IMR-90 (cell line): ENCODE measurements around the gene INPPL1. TPM values are rescaled to one million over a fixed set of nuclear protein-coding genes. Genes with fewer than 3 reads are reported as not detected.

Source experiments
- ATAC-seq: fragments of 200-7000 bp; cut with Tn5 transposase; 2 replicates; pipeline ENCODE4 v1.9.1; 2020; ENCODE audit warnings: low read depth, mild to moderate bottlenecking, moderate library complexity
- BruUV-seq: library from RNA; stranded (reverse); fragments of 400-500 nt; replicated peaks from 2 replicates; lab custom pipeline; 2021; lab: Mats Ljungman, UMichigan
- CTCF ChIA-PET: fragments of 300-600 bp; formaldehyde crosslinking; extraction: SDS; loops from one replicate; lab custom pipeline; 2021; ENCODE audit warnings: antibody characterized with exemption; lab: Yijun Ruan, JAX
- POLR2A ChIA-PET: fragments of 300-600 bp; sonication (Branson Sonifier 250); formaldehyde crosslinking; loops from one replicate; lab custom pipeline; 2022; ENCODE audit warnings: antibody characterized with exemption; ENCODE audit not compliant: unreplicated experiment; lab: Charles Lee
- DNase-seq: peaks from one replicate; pipeline ENCODE4 v3.0.0; 2013
- H2AFZ ChIP-seq: replicated peaks from 2 replicates; pipeline ENCODE3; 2013; ENCODE audit warnings: low read length, mild to moderate bottlenecking; ENCODE audit not compliant: poor library complexity
- H2AK5ac ChIP-seq: 2 replicates; pipeline ENCODE4 v1.6.1; 2013; ENCODE audit warnings: low read depth, low read length, inconsistent platforms
- H2AK9ac ChIP-seq: replicated peaks from 2 replicates; pipeline ENCODE3; 2013; ENCODE audit warnings: mild to moderate bottlenecking, low read depth, low read length, moderate library complexity; ENCODE audit not compliant: poor library complexity
- H2BK120ac ChIP-seq: 2 replicates; pipeline ENCODE4 v1.6.1; 2013; ENCODE audit warnings: low read depth, low read length, inconsistent platforms
- H2BK15ac ChIP-seq: 3 replicates; pipeline ENCODE4 v1.6.1; 2013; ENCODE audit warnings: low read depth, low read length, inconsistent platforms
- H2BK20ac ChIP-seq: 2 replicates; pipeline ENCODE4 v1.6.1; 2013; ENCODE audit warnings: low read depth, mild to moderate bottlenecking, inconsistent platforms, low read length, moderate library complexity
- H2BK5ac ChIP-seq: 2 replicates; pipeline ENCODE4 v1.6.1; 2013; ENCODE audit warnings: mild to moderate bottlenecking, low read depth, low read length, inconsistent platforms; ENCODE audit not compliant: poor library complexity, severe bottlenecking
- H3K14ac ChIP-seq: replicated peaks from 2 replicates; pipeline ENCODE4 v1.6.1; 2013; ENCODE audit warnings: low read depth, low read length, inconsistent platforms
- H3K18ac ChIP-seq: 2 replicates; pipeline ENCODE4 v1.6.1; 2013; ENCODE audit warnings: low read depth, low read length, control low read depth
- H3K23ac ChIP-seq: 2 replicates; pipeline ENCODE4 v1.6.1; 2013; ENCODE audit warnings: low read depth, low read length, inconsistent platforms
- H3K27ac ChIP-seq: 2 replicates; pipeline ENCODE4 v1.5.1; 2013; ENCODE audit warnings: mild to moderate bottlenecking, control low read depth, low read length; ENCODE audit not compliant: insufficient read depth
- H3K27me3 ChIP-seq: 2 replicates; pipeline ENCODE4 v1.6.1; 2013; ENCODE audit warnings: low read length; ENCODE audit not compliant: control insufficient read depth, insufficient read depth
- H3K36me3 ChIP-seq: 2 replicates; pipeline ENCODE4 v1.6.1; 2013; ENCODE audit warnings: low read length, mixed read lengths; ENCODE audit not compliant: control insufficient read depth, insufficient read depth
- H3K4ac ChIP-seq: 2 replicates; pipeline ENCODE4 v1.6.1; 2013; ENCODE audit warnings: low read depth, low read length, inconsistent platforms
- H3K4me1 ChIP-seq: 2 replicates; pipeline ENCODE4 v1.6.1; 2013; ENCODE audit warnings: low read length, mixed read lengths; ENCODE audit not compliant: control insufficient read depth, insufficient read depth
- H3K4me2 ChIP-seq: 2 replicates; pipeline ENCODE4 v1.6.1; 2013; ENCODE audit warnings: low read depth, mild to moderate bottlenecking, control low read depth, low read length, moderate library complexity
- H3K4me3 ChIP-seq: 2 replicates; pipeline ENCODE4 v1.5.1; 2013; ENCODE audit warnings: low read depth, mild to moderate bottlenecking, control low read depth, low read length, moderate library complexity; ENCODE audit not compliant: insufficient read depth
- H3K56ac ChIP-seq: 2 replicates; pipeline ENCODE4 v1.6.1; 2013; ENCODE audit warnings: low read length, inconsistent platforms; ENCODE audit not compliant: insufficient read depth; ENCODE audit errors: extremely low read depth
- H3K79me1 ChIP-seq, 2 experiments: 2 replicates each; pipeline ENCODE4 v1.6.1; 2013; ENCODE audit warnings: low read length in 2 of 2, inconsistent platforms in 1 of 2, low read depth in 1 of 2
- H3K9ac ChIP-seq: 2 replicates; pipeline ENCODE4 v1.6.1; 2013; ENCODE audit warnings: low read depth, low read length, control low read depth
- H3K9me1 ChIP-seq: 2 replicates; pipeline ENCODE4 v1.6.1; 2013; ENCODE audit warnings: low read length, inconsistent platforms; ENCODE audit not compliant: insufficient read depth
- H3K9me3 ChIP-seq: 2 replicates; pipeline ENCODE4 v1.6.1; 2013; ENCODE audit warnings: low read length; ENCODE audit not compliant: control insufficient read depth, insufficient read depth
- H4K20me1 ChIP-seq: 2 replicates; pipeline ENCODE4 v1.6.1; 2013; ENCODE audit warnings: low read length, inconsistent platforms; ENCODE audit not compliant: insufficient read depth
- H4K5ac ChIP-seq: 2 replicates; pipeline ENCODE4 v1.6.1; 2013; ENCODE audit warnings: mild to moderate bottlenecking, low read depth, low read length, control low read depth
- H4K8ac ChIP-seq, 2 experiments: 2 replicates each; pipeline ENCODE4 v1.6.1; 2013; ENCODE audit warnings: low read depth in 2 of 2, low read length in 2 of 2, control low read depth in 1 of 2, inconsistent platforms in 1 of 2
- H4K91ac ChIP-seq: 2 replicates; pipeline ENCODE4 v1.6.1; 2013; ENCODE audit warnings: low read depth, low read length, inconsistent platforms; ENCODE audit not compliant: insufficient read depth
- CEBPB ChIP-seq: IDR thresholded peaks from 2 replicates; pipeline ENCODE4 v1.6.1; 2012; ENCODE audit warnings: low read depth, low read length, improper control_type of control experiment
- WGBS, 2 experiments: methylation state at CpG; one replicate each; pipeline versions ENCODE4 v1.1.5 to v1.1.7; 2013; ENCODE audit warnings: missing lambda C conversion rate in 2 of 2; ENCODE audit not compliant: insufficient read length in 1 of 2; ENCODE audit errors: extremely low coverage in 2 of 2; 5-methylcytosine and 5-hydroxymethylcytosine counted together
- dilution Hi-C: fragments of 300-500 bp; cut with HindIII; formaldehyde crosslinking; loops from one replicate; pipeline ENCODE4 v1.14.3; 2018; ENCODE audit warnings: low sequenced_read_pairs; ENCODE audit not compliant: unreplicated experiment
- in situ Hi-C: fragments of 300-500 bp; cut with MboI; formaldehyde crosslinking; loops from 3 replicates; pipeline ENCODE4 v1.14.3; 2019; ENCODE audit warnings: low sequenced_read_pairs, inconsistent platforms, mixed read lengths
- intact Hi-C: fragments of 100-400 bp; cut with micrococcal nuclease; formaldehyde crosslinking; loops from 2 replicates; pipeline ENCODE4 v1.10.0; 2022
- polyA plus RNA-seq, 3 experiments: library from polyadenylated mRNA; depleted of rRNA; stranded (reverse); fragments of >200 nt; gene quantifications; 2 replicates each; pipeline ENCODE4 v1.2.3, GENCODE V29; 2012; ENCODE audit warnings: low replicate concordance in 1 of 3
- total RNA-seq: library from RNA; depleted of rRNA; stranded (reverse); fragments of >200 nt; gene quantifications from 2 replicates; pipeline ENCODE4 v1.2.3, GENCODE V29; 2012

Gene INPPL1
- total and polyA plus RNA-seq, 2 of the 4 experiments (the other 2 are of a cell fraction) = 27.4 to 105 TPM

- H3K27ac ChIP-seq = no peak overlapping the region
- H4K5ac ChIP-seq = no peak overlapping the region
- H2AK5ac ChIP-seq = no peak overlapping the region
- H3K56ac ChIP-seq = no peak overlapping the region
- H2AK9ac ChIP-seq = no peak overlapping the region
- no peaks in the 10 kb centered on the region for H3K9me3 ChIP-seq
- H2BK120ac ChIP-seq = no peak overlapping the region
- DNase-seq (no peak), ATAC-seq (no peak)
- H4K8ac ChIP-seq = no peak overlapping the region
- dilution Hi-C loops (no loop called here), intact Hi-C loops (no loop called here), in situ Hi-C loops (no loop called here)
- no peak overlapping the region for H3K14ac ChIP-seq
- no peaks in the 10 kb centered on the region for H3K79me1 ChIP-seq
- H2BK5ac ChIP-seq = no peak overlapping the region
- H3K4me2 ChIP-seq = no peak overlapping the region
- no peak overlapping the region for H3K18ac ChIP-seq
- H4K91ac ChIP-seq = no peak overlapping the region
- BruUV-seq = no TSS peak
- WGBS, 2 experiments = 49% methylated on average over 3 of the region's 5 CpGs; no CpG with 5 or more reads in 1 of the 2 experiments
- H3K23ac ChIP-seq = no peak overlapping the region
- ChIA-PET CTCF (interaction anchor here (0.6 kb wide), 1 partner anchor 337 kb away, joined by 3 read pairs; no protein-coding TSS in a partner anchor), POLR2A (no interaction called here)
- H4K20me1 ChIP-seq = no peaks in the 10 kb centered on the region
- no peak overlapping the region for H3K4me3 ChIP-seq
- peaks cover 19% of the 10 kb centered on the region for H3K27me3 ChIP-seq
- H2BK15ac ChIP-seq = no peak overlapping the region
- no peak for TF ChIP-seq CEBPB
- no peaks in the 10 kb centered on the region for H3K9me1 ChIP-seq
- no peak overlapping the region for H2BK20ac ChIP-seq
- H3K9ac ChIP-seq = no peak overlapping the region
- no peak overlapping the region for H2AFZ ChIP-seq
- no peaks in the 10 kb centered on the region; the same call in 1 of the 2 replicates for H3K4me1 ChIP-seq
- H3K4ac ChIP-seq = no peak overlapping the region
- no peaks in the 10 kb centered on the region for H3K36me3 ChIP-seq
Measured at GRCh38 chr11:72260574-72260973, 36.0 kb downstream of the INPPL1 start.
